Nephron progenitor cell (in vitro differentiated cells): ENCODE measurements around the gene FAM180A.
"Not testable (repeated sequence)": the region's sequence is repeated elsewhere in the genome, so short reads cannot be mapped to it uniquely, and the experiment has no call there.

ENCODE experiments used
- DNase-seq: peaks from one replicate; pipeline ENCODE4 v3.0.0; 2021
- H3K27ac Mint-ChIP-seq: 2 replicates; pipeline ENCODE4 v1.8.0; 2021; ENCODE audit warnings: mild to moderate bottlenecking, moderate library complexity, mixed read lengths
- H3K27me3 Mint-ChIP-seq: 2 replicates; pipeline ENCODE4 v1.8.0; 2021; ENCODE audit warnings: mild to moderate bottlenecking, low read depth, mixed read lengths; ENCODE audit not compliant: poor library complexity
- H3K36me3 Mint-ChIP-seq: 2 replicates; pipeline ENCODE4 v1.8.0; 2021; ENCODE audit warnings: low read depth, mixed read lengths
- H3K4me1 Mint-ChIP-seq: 2 replicates; pipeline ENCODE4 v1.8.0; 2021; ENCODE audit warnings: mixed read lengths
- H3K4me3 Mint-ChIP-seq: 2 replicates; pipeline ENCODE4 v1.8.0; 2021; ENCODE audit warnings: mild to moderate bottlenecking, moderate library complexity, mixed read lengths
- H3K9me3 Mint-ChIP-seq: 2 replicates; pipeline ENCODE4 v1.8.0; 2021; ENCODE audit warnings: mild to moderate bottlenecking, moderate library complexity, mixed read lengths
- TF ChIP-seq, protein P1 (sequence below): fragments of 200-600 bp; sonication (generic); IDR thresholded peaks from 2 replicates; pipeline ENCODE4 v1.5.0; 2021; ENCODE audit warnings: antibody characterized with exemption

FAM180A gene

DNA sequence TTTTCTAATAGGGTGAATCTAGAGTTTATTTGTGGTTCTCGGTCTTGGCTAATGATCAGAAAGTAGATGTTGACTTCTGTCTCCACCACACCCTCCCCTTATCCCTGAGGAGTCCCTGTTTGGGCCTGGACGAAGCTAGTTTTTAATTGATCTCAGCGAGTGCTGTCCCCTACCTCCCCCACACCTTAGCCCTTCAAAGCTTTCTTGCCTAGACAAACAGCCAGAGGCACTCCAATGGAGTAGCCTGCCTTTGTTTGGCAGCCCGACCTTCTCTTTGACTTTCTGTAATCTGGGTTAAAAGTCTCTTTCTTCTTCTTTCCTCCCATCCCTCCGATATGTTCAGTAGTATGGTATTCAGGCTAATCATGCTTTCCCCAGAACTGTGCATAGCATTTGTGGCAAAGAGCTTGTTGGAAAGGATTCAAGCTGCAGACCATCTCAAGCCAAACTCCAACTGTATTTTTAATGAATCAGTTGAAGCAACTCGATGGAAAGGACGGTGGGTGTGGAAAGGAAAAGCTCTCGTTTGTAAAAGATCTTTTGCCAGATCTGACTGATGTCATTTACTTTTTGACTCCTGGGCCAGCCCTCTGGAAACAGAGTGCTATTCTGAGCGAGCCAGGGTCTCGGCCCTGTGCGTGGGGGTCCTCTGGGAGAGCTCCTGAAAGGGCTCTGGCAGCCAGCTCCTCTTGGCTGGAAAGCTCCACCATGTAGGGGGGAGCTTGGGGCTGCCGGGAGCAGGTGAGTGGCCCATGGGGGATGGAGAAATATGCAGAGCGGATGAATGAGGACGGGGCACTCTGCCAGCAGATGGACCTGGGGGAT, 4.5 kb downstream of the FAM180A start:
- TF ChIP-seq, protein P1, sequence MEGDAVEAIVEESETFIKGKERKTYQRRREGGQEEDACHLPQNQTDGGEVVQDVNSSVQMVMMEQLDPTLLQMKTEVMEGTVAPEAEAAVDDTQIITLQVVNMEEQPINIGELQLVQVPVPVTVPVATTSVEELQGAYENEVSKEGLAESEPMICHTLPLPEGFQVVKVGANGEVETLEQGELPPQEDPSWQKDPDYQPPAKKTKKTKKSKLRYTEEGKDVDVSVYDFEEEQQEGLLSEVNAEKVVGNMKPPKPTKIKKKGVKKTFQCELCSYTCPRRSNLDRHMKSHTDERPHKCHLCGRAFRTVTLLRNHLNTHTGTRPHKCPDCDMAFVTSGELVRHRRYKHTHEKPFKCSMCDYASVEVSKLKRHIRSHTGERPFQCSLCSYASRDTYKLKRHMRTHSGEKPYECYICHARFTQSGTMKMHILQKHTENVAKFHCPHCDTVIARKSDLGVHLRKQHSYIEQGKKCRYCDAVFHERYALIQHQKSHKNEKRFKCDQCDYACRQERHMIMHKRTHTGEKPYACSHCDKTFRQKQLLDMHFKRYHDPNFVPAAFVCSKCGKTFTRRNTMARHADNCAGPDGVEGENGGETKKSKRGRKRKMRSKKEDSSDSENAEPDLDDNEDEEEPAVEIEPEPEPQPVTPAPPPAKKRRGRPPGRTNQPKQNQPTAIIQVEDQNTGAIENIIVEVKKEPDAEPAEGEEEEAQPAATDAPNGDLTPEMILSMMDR = no peak
- Mint-ChIP-seq H3K9me3 (no peaks in the 10 kb centered on the region), H3K27ac (no peak overlapping the region), H3K4me1 (peaks cover 32% of the 10 kb centered on the region), H3K27me3 (peaks cover 7% of the 10 kb centered on the region), H3K36me3 (no peaks in the 10 kb centered on the region), H3K4me3 (no peak overlapping the region)
- DNase-seq = no peak

GRCh38 chr7:135742371-135742770, 6.2 kb downstream of the FAM180A start:
- Mint-ChIP-seq H3K27me3 (peaks cover 7% of the 10 kb centered on the region), H3K4me1 (peaks cover 38% of the 10 kb centered on the region), H3K27ac (no peak overlapping the region), H3K4me3 (no peak overlapping the region), H3K36me3 (no peaks in the 10 kb centered on the region), H3K9me3 (no peaks in the 10 kb centered on the region)
- TF ChIP-seq, protein P1 = no peak
- DNase-seq = no peak

DNA sequence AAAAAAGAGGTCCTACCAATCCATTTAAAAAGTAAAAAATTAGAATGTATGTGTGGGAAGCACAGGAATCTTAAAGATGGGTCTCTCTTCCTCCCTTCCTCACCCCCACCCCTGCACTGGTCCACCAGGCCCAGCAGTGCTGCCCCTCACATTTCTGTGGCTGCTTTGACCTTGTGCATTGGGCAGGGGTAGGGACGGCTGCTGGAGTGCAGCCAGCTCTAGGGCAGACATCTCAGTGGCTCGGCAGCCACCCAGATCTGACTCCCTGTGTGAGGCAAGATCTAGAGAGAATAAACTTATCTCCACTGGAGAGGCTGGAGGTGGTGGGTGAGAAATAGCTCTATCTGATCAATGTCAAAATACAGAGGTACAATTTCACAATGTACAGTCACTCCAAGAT, 6.7 kb downstream of the FAM180A start:
- Mint-ChIP-seq H3K27ac (no peak overlapping the region), H3K27me3 (peaks cover 7% of the 10 kb centered on the region), H3K36me3 (no peaks in the 10 kb centered on the region), H3K9me3 (no peaks in the 10 kb centered on the region), H3K4me3 (no peak overlapping the region), H3K4me1 (peaks cover 38% of the 10 kb centered on the region)
- DNase-seq = no peak
- TF ChIP-seq, protein P1 = no peak

- peaks cover 7% of the 10 kb centered on the region for H3K27me3 Mint-ChIP-seq
- no peaks in the 10 kb centered on the region for H3K9me3 Mint-ChIP-seq
- no peaks in the 10 kb centered on the region for H3K36me3 Mint-ChIP-seq
- no peak overlapping the region for H3K4me3 Mint-ChIP-seq
- H3K27ac Mint-ChIP-seq = peak overlapping the region; percentile 73
- DNase-seq = no peak
- TF ChIP-seq, protein P1 = no peak
- peaks cover 34% of the 10 kb centered on the region for H3K4me1 Mint-ChIP-seq
These were observed 7.7 kb downstream of the FAM180A start for GRCh38 chr7:135740889-135741288.

GRCh38 chr7:135737306-135737647, 11.3 kb downstream of the FAM180A start:
- not testable (repeated sequence) for H3K36me3 Mint-ChIP-seq, H3K27me3 Mint-ChIP-seq, H3K27ac Mint-ChIP-seq, DNase-seq, H3K9me3 Mint-ChIP-seq, H3K4me3 Mint-ChIP-seq
- peaks cover 15% of the 10 kb centered on the region for H3K4me1 Mint-ChIP-seq

- Mint-ChIP-seq H3K4me3 (no peak overlapping the region), H3K9me3 (no peaks in the 10 kb centered on the region), H3K4me1 (peaks cover 15% of the 10 kb centered on the region)
These were observed 11.9 kb downstream of the FAM180A start for GRCh38 chr7:135736586-135737305.

More at GRCh38 chr7:135736586-135737305, 11.9 kb downstream of the FAM180A start:
- Mint-ChIP-seq H3K27me3 (peaks cover 4% of the 10 kb centered on the region), H3K27ac (no peak overlapping the region), H3K36me3 (no peaks in the 10 kb centered on the region)
- TF ChIP-seq, protein P1 = no peak
- DNase-seq = no peak
